PC-9 (cell line): Measurements from ENCODE around the gene NT5C2.

Source experiments
- CTCF ChIP-seq: fragments of 200-600 bp; sonication (generic); conservative IDR thresholded peaks from 2 replicates; pipeline ENCODE4 v1.6.1; 2017; ENCODE audit warnings: mixed run types, antibody characterized with exemption, mild to moderate bottlenecking, moderate library complexity
- EZH2 ChIP-seq: fragments of 200-600 bp; sonication (generic); IDR thresholded peaks from 2 replicates; pipeline ENCODE4 v1.8.0; 2017; ENCODE audit warnings: antibody characterized with exemption, low read depth

DNA sequence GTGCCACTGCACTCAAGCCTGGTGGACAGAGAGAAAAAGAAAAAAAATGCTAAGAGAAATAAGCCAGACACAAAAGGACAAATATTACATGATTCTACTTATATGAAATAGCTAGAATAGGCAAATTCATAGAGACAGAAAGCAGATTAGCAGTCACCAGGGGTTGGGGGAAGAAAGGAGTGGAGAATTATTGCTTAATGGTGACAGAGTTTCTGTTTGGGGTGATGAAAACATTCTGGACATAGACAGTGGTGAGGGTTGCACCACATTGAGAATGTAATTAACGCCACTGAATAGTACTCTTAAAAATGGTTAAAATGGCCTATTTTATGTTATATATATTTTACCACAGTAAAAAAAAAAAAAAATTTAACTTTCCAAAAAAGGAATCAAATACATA, 6.4 kb upstream of the NT5C2 start:
- TF ChIP-seq EZH2 (no peak), CTCF (no peak)
